ENCODE results near the gene NUBP1.
"Not testable (repeated sequence)": the region's sequence is repeated elsewhere in the genome, so short reads cannot be mapped to it uniquely, and the experiment has no call there.

GRCh38 chr16:10779908-10780307 is 36.3 kb downstream of the NUBP1 start:
- not testable (repeated sequence) for TF ChIP-seq MAX (IDR thresholded peaks at IDR 0.05); CTCF (IDR thresholded peaks at IDR 0.05); ELK1 (IDR thresholded peaks at IDR 0.05; ENCODE audit: low read depth, low read length); SREBF2 (IDR thresholded peaks at IDR 0.05); BHLHE40 (IDR thresholded peaks at IDR 0.05; ENCODE audit: low read depth, low read length); POLR2A (IDR thresholded peaks at IDR 0.05; ENCODE audit: low read length); FOSB (CRISPR knock-in tag; IDR thresholded peaks at IDR 0.05); CHD4 (IDR thresholded peaks at IDR 0.05; ENCODE audit: borderline replicate concordance); GATA3 (IDR thresholded peaks at IDR 0.05; ENCODE audit: borderline replicate concordance)

All from A549 (cell line).